Stimulated activated CD8-positive, alpha-beta memory T cell treated with anti-CD3 and anti-CD28 coated beads, Interleukin-15, amount 100 ng/mL, for 1 hour (primary cell): Measurements from ENCODE around the gene ZHX3.

Experiments used
- DNase-seq: peaks from one replicate; pipeline ENCODE4 v3.0.0-alpha.2; 2020; ENCODE audit warnings: low read depth

ZHX3 gene

GRCh38 chr20:41187668-41188067 is 129.9 kb downstream of the ZHX3 start:
- DNase-seq: no peak

GRCh38 chr20:41185013-41185757 is 132.3 kb downstream of the ZHX3 start:
- no peak for DNase-seq

- no peak for DNase-seq
Measured at GRCh38 chr20:41183831-41184230, 133.7 kb downstream of the ZHX3 start.

GRCh38 chr20:41183391-41183790 is 134.1 kb downstream of the ZHX3 start:
- no peak for DNase-seq

- no peak for DNase-seq
Measured at GRCh38 chr20:41182296-41183212, 135.0 kb downstream of the ZHX3 start.

DNA sequence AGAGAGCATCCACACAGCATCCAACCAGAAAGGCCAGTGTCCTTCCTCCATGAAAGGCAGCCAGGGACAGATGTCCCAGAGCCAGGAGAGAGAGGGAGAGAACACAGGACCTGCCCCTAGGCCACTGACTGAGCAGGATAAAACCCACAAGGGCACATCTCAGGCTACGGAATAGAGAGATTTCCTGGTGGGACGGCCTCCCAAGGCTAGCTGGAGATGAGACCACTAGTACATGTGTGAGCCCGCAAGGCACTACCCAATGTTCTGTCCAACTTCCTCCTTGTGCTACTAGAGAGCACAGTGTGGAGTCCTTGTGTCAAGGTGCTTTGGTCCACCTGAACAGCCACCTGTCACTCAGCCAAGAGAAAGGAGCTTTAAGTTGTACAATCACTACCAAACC is 136.0 kb downstream of the ZHX3 start:
- no peak for DNase-seq

- no peak for DNase-seq
Measured at GRCh38 chr20:41180599-41181333, 136.8 kb downstream of the ZHX3 start.

GRCh38 chr20:41179961-41180360 is 137.6 kb downstream of the ZHX3 start:
- no peak for DNase-seq

- DNase-seq: no peak
Measured at GRCh38 chr20:41178904-41179432, 138.6 kb downstream of the ZHX3 start.

- DNase-seq: no peak
Measured at GRCh38 chr20:41178495-41178894, 139.0 kb downstream of the ZHX3 start.

DNA sequence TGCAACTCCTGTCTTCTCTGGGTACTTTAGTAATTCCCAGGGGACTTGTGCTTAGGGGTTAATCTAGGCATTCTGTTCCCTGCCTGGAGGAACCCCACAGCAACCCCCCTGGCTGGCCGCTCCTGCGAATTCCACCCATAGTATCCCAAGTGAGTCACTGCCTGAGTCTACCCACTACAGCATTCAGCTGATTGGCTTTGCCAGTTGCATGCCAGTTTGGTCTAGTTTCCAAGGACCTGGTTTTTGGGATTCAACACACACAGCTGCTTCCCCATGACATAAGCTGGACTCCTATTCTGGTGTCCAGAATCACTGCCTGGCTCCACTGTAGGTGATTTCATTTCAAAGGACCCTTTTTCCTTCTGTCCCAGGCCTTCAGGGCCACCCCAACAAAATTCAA is 139.9 kb downstream of the ZHX3 start:
- DNase-seq: no peak

- DNase-seq: no peak
Measured at GRCh38 chr20:41176711-41177552, 140.6 kb downstream of the ZHX3 start.

- no peak for DNase-seq
Measured at GRCh38 chr20:41175727-41176330, 141.7 kb downstream of the ZHX3 start.

GRCh38 chr20:41175201-41175651 is 142.3 kb downstream of the ZHX3 start:
- DNase-seq: no peak

DNA sequence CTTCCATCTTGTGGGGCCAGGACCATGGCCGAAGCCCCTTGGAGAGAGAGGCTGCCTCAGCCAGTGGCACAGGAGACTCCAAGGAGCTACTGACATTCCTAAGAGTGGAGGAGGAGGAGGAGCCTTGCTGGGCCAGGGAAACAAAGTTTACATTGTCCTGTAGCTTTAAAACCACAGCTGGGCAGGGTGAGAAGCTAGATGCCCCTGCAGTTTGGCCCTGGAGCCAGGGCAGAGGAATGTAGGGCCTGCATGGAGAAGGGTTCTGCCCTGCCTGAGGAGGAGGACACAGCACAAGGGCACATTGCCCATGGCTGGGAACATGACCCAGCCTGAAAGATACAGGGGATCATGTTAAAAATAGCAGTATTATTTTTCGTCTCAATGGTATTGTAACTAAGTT is 142.7 kb downstream of the ZHX3 start:
- DNase-seq: no peak

GRCh38 chr20:41174373-41174772 is 143.2 kb downstream of the ZHX3 start:
- DNase-seq: no peak

GRCh38 chr20:41173791-41174341 is 143.7 kb downstream of the ZHX3 start:
- no peak for DNase-seq

DNA sequence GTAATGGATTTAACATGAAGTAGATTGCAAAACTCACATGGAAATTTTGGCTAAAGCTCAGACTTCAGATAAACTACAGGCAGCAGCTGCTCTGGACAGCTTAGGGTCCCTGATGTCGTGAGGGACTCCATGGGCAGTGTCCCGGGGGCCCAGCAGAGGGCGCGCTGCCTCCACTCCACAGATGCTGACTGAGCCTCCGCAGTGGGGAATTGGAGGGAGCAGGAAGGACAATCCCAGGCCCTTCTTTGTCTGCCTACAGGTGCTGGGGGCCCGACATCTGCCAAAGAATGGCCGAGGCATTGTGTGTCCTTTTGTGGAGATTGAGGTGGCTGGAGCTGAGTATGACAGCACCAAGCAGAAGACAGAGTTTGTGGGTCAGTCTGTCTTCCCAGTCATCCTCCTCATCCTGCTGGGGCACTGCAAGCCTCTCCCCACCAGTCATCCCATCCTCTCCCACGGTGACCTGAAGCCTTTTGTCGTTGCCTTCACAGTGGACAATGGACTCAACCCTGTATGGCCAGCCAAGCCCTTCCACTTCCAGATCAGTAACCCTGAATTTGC is 144.3 kb downstream of the ZHX3 start:
- peak; percentile 56 for DNase-seq

DNA sequence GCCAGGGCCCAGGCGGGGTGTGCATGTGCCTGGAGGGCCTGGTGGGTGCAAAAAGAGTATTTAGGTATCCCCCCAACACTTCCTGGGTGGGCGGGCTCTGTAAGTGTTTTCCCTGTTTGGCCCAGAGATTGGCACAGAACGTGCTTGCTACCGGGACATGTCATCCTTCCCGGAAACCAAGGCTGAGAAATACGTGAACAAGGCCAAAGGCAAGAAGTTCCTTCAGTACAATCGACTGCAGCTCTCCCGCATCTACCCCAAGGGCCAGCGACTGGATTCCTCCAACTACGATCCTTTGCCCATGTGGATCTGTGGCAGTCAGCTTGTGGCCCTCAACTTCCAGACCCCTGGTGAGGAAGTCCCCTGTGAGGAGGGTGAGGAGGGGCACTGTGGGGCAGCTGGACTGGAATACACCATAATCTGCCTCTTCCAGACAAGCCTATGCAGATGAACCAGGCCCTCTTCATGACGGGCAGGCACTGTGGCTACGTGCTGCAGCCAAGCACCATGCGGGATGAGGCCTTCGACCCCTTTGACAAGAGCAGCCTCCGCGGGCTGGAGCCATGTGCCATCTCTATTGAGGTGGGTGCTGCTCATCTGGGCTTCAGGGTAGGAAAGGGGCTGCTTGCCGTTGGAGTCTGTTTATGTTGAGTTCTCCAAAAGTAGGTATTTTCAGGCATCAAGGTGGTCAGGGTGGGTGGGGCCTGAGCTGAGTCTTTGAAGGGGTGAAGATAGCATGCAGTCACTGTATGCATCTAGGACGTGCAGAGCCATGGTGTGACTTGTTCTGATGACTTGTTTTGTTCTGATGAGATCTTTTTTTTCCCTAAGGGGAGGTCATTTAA is 145.0 kb downstream of the ZHX3 start:
- DNase-seq: no peak
